Astrocyte (in vitro differentiated cells and primary cell): Measurements from ENCODE around the gene SYNDIG1L.

Experiments used
- CTCF ChIP-seq: IDR thresholded peaks from 2 replicates; pipeline ENCODE4 v1.5.1; 2011; ENCODE audit warnings: low read depth, mild to moderate bottlenecking, inconsistent platforms, low read length, moderate library complexity; ENCODE audit not compliant: insufficient read depth
- EZH2 ChIP-seq: IDR thresholded peaks from 2 replicates; pipeline ENCODE4 v1.6.1; 2012; ENCODE audit warnings: mild to moderate bottlenecking, low read length, inconsistent platforms; ENCODE audit not compliant: insufficient read depth

GRCh38 chr14:74421981-74422380 is 4.0 kb downstream of the SYNDIG1L start:
- TF ChIP-seq CTCF: no peak
- TF ChIP-seq EZH2: no peak
